ENCODE results near the gene COG3. TPM values are rescaled to one million over a fixed set of nuclear protein-coding genes. Genes with fewer than 3 reads are reported as not detected.

Gene COG3
- total RNA-seq, 1 donor from 2014 or later: 29.6 TPM

GRCh38 chr13:45434556-45435371 is 30.0 kb upstream of the COG3 start:
- H3K4me3 Mint-ChIP-seq (ENCODE audit: low read depth): no peak overlapping the region
- H3K27me3 Mint-ChIP-seq: no peaks in the 10 kb centered on the region
- DNase-seq (ENCODE audit: low spot score, unreplicated experiment): no peak
- TF ChIP-seq CTCF (IDR thresholded peaks at IDR 0.05; ENCODE audit: unreplicated experiment): no peak
- no peak overlapping the region for H3K27ac Mint-ChIP-seq
- no peaks in the 10 kb centered on the region for H3K9me3 Mint-ChIP-seq (ENCODE audit: low read depth)
- no peaks in the 10 kb centered on the region for H3K36me3 Mint-ChIP-seq (ENCODE audit: insufficient read depth)
- H3K4me1 Mint-ChIP-seq (ENCODE audit: low read depth): peaks cover 16% of the 10 kb centered on the region

DNA sequence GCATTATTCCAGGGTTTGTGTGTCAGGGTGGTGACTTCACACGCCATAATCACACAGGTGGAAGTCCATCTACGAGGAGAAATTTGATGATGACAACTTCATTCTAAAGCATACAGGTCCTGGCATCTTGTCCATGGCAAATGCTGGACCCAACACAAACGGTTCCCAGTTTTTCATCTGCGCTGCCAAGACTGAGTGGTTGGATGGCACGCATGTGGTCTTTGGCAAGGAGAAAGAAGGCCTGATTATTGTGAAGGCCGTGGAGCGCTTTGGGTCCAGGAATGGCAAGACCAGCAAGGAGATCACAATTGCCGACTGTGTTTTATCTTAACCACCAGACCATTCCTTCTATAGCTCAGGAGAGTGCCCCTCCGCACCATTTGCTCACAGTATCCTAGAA is 28.4 kb upstream of the COG3 start:
- Mint-ChIP-seq H3K9me3 (ENCODE audit: low read depth) (no peaks in the 10 kb centered on the region), H3K4me1 (ENCODE audit: low read depth) (peaks cover 16% of the 10 kb centered on the region), H3K27me3 (no peaks in the 10 kb centered on the region), H3K27ac (no peak overlapping the region), H3K4me3 (ENCODE audit: low read depth) (no peak overlapping the region), H3K36me3 (ENCODE audit: insufficient read depth) (no peaks in the 10 kb centered on the region)
- no peak for DNase-seq (ENCODE audit: low spot score, unreplicated experiment)
- TF ChIP-seq CTCF (IDR thresholded peaks at IDR 0.05; ENCODE audit: unreplicated experiment): no peak

- no peaks in the 10 kb centered on the region for H3K36me3 Mint-ChIP-seq (ENCODE audit: insufficient read depth)
- H3K9me3 Mint-ChIP-seq (ENCODE audit: low read depth): no peaks in the 10 kb centered on the region
- no peak for DNase-seq (ENCODE audit: low spot score, unreplicated experiment)
- TF ChIP-seq CTCF (IDR thresholded peaks at IDR 0.05; ENCODE audit: unreplicated experiment): no peak
- no peak overlapping the region for H3K4me3 Mint-ChIP-seq (ENCODE audit: low read depth)
- H3K4me1 Mint-ChIP-seq (ENCODE audit: low read depth): peaks cover 16% of the 10 kb centered on the region
- H3K27ac Mint-ChIP-seq: no peak overlapping the region
- no peaks in the 10 kb centered on the region for H3K27me3 Mint-ChIP-seq
These were observed 27.8 kb upstream of the COG3 start for GRCh38 chr13:45436953-45437352.

DNA sequence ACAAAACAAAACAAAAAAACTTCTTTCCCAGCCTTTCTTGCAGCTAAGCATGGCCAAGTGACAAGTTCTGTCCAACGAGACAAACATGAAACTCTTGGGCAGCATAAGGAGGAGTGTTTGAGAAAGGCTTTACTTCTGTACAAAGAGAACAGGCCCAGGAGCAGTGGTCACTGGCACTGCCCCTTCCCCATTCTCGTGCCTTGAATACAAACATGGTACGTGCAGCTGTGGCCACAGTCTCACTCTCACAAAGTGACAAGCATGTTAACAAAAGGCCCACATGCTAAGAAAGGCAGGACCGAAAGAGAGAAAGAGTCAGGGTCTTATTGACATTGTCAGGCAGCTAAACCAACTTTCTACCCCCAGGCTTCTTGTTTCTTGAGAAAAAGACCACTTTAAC is 26.8 kb upstream of the COG3 start:
- Mint-ChIP-seq H3K27me3 (no peaks in the 10 kb centered on the region), H3K27ac (no peak overlapping the region), H3K4me3 (ENCODE audit: low read depth) (no peak overlapping the region), H3K4me1 (ENCODE audit: low read depth) (peaks cover 13% of the 10 kb centered on the region), H3K36me3 (ENCODE audit: insufficient read depth) (no peaks in the 10 kb centered on the region), H3K9me3 (ENCODE audit: low read depth) (no peaks in the 10 kb centered on the region)
- DNase-seq (ENCODE audit: low spot score, unreplicated experiment): no peak
- TF ChIP-seq CTCF (IDR thresholded peaks at IDR 0.05; ENCODE audit: unreplicated experiment): no peak

DNA sequence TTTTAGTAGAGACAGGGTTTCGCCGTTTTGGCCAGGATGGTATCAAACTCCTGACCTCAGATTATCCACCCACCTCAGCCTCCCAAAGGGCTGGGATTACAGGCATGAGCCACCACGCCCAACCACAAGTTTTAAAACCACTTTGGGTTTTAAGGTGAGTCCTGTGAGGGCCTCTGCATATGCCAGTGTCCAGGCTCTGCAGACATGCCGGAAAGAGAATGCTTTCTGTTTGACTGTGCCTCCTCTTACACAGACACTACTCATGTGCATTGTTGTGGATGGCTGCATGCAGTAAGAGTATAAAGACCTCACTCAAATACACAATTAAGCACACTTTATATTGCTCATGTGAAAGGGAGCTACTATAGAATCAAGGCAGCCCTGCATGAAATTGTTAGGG is 25.7 kb upstream of the COG3 start:
- DNase-seq (ENCODE audit: low spot score, unreplicated experiment): no peak
- no peaks in the 10 kb centered on the region for H3K9me3 Mint-ChIP-seq (ENCODE audit: low read depth)

More for the DNA sequence above, 25.7 kb upstream of the COG3 start:
- Mint-ChIP-seq H3K36me3 (ENCODE audit: insufficient read depth) (no peaks in the 10 kb centered on the region), H3K4me1 (ENCODE audit: low read depth) (peaks cover 7% of the 10 kb centered on the region), H3K4me3 (ENCODE audit: low read depth) (no peak overlapping the region), H3K27ac (no peak overlapping the region), H3K27me3 (no peaks in the 10 kb centered on the region)
- TF ChIP-seq CTCF (IDR thresholded peaks at IDR 0.05; ENCODE audit: unreplicated experiment): no peak

All from progenitor cell of endocrine pancreas (in vitro differentiated cells).